ENCODE results near the gene C1QTNF2.

DNA sequence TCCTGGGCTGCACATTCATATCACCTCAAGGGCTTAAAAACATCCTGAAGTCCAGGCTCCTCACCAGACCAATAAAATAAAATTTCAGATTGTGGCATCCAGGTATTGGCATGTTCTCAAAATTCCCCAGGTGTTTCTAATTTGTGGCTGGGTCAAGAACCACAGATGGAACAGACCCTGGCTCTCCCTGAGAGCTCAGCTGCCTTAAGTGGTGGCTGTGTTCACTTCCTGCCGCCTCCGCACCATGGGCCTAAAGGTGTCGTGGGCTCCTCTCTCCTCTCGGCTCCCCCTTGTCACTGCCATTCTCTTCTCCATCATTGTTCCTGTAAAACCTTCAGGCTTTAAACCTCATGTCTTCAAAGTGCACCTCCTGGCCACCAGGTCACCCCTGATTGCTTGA lies 40.2 kb downstream of the C1QTNF2 start:
- no peak for TF ChIP-seq CTCF (IDR thresholded peaks at IDR 0.05)
- TF ChIP-seq EZH2 (IDR thresholded peaks at IDR 0.05; ENCODE audit: borderline replicate concordance, insufficient read depth, low read depth, low read length, poor library complexity, severe bottlenecking) = no peak

All from B cell (primary cell).